Measurements from ENCODE around the gene C4orf33.
"Not testable (repeated sequence)": the region's sequence is repeated elsewhere in the genome, so short reads cannot be mapped to it uniquely, and the experiment has no call there.

C4orf33 gene

DNA sequence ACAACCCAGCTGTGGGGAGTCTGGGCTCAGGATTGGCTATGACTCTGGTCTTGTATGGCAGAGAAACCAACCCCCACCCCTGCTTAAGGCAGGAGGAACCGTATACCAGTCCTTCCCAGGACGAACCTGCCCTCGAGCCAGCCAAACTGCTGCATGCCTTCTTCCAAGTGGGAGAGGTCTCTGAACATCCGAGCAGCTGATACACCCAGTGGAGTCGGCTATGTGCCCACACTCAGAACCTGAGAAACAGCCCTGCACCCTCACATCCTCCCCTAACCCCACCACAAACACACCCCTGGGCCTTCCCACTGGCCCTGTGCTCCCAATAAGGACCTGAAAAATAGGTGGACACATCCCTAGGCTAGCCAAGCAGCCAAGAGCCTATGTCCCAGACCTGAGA is 21.8 kb downstream of the C4orf33 start:
- no peaks in the 10 kb centered on the region for H3K9me3 ChIP-seq (ENCODE audit: control insufficient read depth, low read length)
- no peak overlapping the region for H3K27ac ChIP-seq (ENCODE audit: insufficient read depth, low read depth, low read length, poor library complexity, severe bottlenecking)
- H3K27me3 ChIP-seq (ENCODE audit: control insufficient read depth, insufficient read depth, low read length, poor library complexity, severe bottlenecking) = no peaks in the 10 kb centered on the region
- no peak overlapping the region for H3K4me3 ChIP-seq (ENCODE audit: insufficient read depth, low read depth, low read length)
- H3K36me3 ChIP-seq (ENCODE audit: control insufficient read depth, insufficient read depth, low read length) = no peaks in the 10 kb centered on the region
- WGBS, 2 experiments = 91 to 94% methylated on average over 5 of the region's 5 CpGs
- no peaks in the 10 kb centered on the region for H3K4me1 ChIP-seq (ENCODE audit: control insufficient read depth, insufficient read depth, low read length)

DNA sequence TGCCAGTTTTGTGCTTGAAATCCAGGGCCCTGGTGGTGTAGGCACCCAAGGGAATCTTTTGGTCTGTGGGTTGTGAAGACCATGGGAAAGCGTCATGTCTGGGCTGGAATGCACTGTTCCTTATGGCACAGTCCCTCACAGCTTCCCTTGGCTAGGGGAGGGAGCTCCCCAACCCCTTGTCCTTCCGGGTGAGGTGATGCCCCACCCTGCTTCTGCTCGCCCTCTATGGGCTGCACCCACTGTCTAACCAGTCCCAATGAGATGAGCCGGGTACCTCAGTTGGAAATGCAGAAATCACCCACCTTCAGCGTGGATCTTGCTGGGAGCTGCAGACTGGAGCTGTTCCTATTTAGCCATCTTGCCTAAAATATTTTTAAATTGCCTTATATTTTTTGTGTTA is 30.7 kb downstream of the C4orf33 start:
- H3K27ac ChIP-seq (ENCODE audit: insufficient read depth, low read depth, low read length, poor library complexity, severe bottlenecking); H3K36me3 ChIP-seq (ENCODE audit: control insufficient read depth, insufficient read depth, low read length); H3K4me3 ChIP-seq (ENCODE audit: insufficient read depth, low read depth, low read length); H3K4me1 ChIP-seq (ENCODE audit: control insufficient read depth, insufficient read depth, low read length); H3K27me3 ChIP-seq (ENCODE audit: control insufficient read depth, insufficient read depth, low read length, poor library complexity, severe bottlenecking); H3K9me3 ChIP-seq (ENCODE audit: control insufficient read depth, low read length): not testable (repeated sequence)
- WGBS, 2 experiments = 94 to 98% methylated on average over 5 of the region's 5 CpGs

DNA sequence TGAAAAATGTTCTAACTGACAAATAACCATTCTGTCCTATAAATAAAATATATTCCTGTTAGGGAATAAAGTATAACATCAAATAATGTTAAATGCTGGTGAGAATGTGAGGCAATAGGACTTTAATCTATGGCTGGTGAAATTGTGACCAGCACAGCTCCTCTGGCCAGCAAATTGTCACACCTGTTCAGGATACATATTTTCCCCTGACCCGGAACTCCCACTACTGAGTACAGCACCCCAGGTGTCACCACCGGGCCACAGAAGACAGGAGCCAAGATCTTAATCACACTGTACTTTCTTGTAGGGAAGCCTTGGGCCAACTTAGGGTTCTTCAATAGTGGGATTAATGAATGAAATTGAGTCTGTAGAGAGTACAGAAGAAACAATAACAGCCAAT is 33.2 kb downstream of the C4orf33 start:
- H3K36me3 ChIP-seq (ENCODE audit: control insufficient read depth, insufficient read depth, low read length) = no peaks in the 10 kb centered on the region
- no peak overlapping the region for H3K4me3 ChIP-seq (ENCODE audit: insufficient read depth, low read depth, low read length)
- H3K27ac ChIP-seq (ENCODE audit: insufficient read depth, low read depth, low read length, poor library complexity, severe bottlenecking) = no peak overlapping the region
- no peaks in the 10 kb centered on the region for H3K27me3 ChIP-seq (ENCODE audit: control insufficient read depth, insufficient read depth, low read length, poor library complexity, severe bottlenecking)
- no peaks in the 10 kb centered on the region for H3K4me1 ChIP-seq (ENCODE audit: control insufficient read depth, insufficient read depth, low read length)
- 97 to 100% methylated on average over 2 of the region's 2 CpGs for WGBS, 2 experiments
- no peaks in the 10 kb centered on the region for H3K9me3 ChIP-seq (ENCODE audit: control insufficient read depth, low read length)

DNA sequence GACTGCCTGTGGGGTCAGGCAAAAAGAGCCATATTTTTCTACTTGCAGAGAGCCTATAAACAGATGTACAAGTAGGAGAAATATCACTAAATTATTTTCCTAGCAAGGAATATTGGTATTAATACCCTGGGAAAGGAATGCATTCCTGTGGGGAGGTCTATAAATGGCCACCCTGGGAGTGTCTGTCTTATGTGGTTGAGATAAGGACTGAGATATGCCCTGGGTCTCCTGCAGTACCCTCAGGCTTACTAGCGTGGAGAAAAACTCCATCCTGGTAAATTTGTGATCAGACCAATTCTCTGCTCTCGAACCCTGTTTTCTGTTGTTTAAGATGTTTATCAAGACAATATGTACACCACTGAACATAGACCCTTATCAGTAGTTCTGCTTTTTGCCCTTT is 35.4 kb downstream of the C4orf33 start:
- no peaks in the 10 kb centered on the region for H3K27me3 ChIP-seq (ENCODE audit: control insufficient read depth, insufficient read depth, low read length, poor library complexity, severe bottlenecking)
- no peak overlapping the region for H3K27ac ChIP-seq (ENCODE audit: insufficient read depth, low read depth, low read length, poor library complexity, severe bottlenecking)
- WGBS, 2 experiments = 83 to 97% methylated on average over 1 to 2 of the region's 2 CpGs

DNA sequence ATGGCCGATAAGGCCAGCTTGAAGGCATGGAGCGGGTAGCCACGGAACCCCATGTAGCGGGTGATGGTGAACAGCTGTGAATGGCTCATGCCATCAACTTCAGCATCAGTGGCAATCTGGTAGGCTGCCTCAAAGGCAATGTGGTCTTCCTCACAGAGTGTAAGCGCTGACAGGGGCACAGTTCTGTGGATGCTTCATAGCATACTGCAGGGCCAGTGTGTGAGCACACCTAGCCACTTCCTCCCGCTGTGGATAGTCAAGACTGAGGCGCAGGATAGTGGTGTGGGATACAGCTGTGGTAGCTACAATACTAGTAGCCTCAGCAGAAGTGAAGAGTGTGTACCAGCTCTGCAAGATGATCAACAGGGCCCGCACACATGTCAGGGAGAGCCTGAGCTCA is 40.5 kb downstream of the C4orf33 start:
- H3K27ac ChIP-seq (ENCODE audit: insufficient read depth, low read depth, low read length, poor library complexity, severe bottlenecking) = no peak overlapping the region
- H3K4me1 ChIP-seq (ENCODE audit: control insufficient read depth, insufficient read depth, low read length) = no peaks in the 10 kb centered on the region
- H3K9me3 ChIP-seq (ENCODE audit: control insufficient read depth, low read length) = no peaks in the 10 kb centered on the region
- H3K4me3 ChIP-seq (ENCODE audit: insufficient read depth, low read depth, low read length) = no peak overlapping the region
- H3K27me3 ChIP-seq (ENCODE audit: control insufficient read depth, insufficient read depth, low read length, poor library complexity, severe bottlenecking) = no peaks in the 10 kb centered on the region
- no peaks in the 10 kb centered on the region for H3K36me3 ChIP-seq (ENCODE audit: control insufficient read depth, insufficient read depth, low read length)
- WGBS, 2 experiments = 94 to 95% methylated on average over 8 of the region's 8 CpGs

More for the DNA sequence above, 35.4 kb downstream of the C4orf33 start:
- H3K4me1 ChIP-seq (ENCODE audit: control insufficient read depth, insufficient read depth, low read length) = no peaks in the 10 kb centered on the region
- H3K9me3 ChIP-seq (ENCODE audit: control insufficient read depth, low read length) = no peaks in the 10 kb centered on the region
- H3K36me3 ChIP-seq (ENCODE audit: control insufficient read depth, insufficient read depth, low read length) = no peaks in the 10 kb centered on the region
- H3K4me3 ChIP-seq (ENCODE audit: insufficient read depth, low read depth, low read length) = no peak overlapping the region

DNA sequence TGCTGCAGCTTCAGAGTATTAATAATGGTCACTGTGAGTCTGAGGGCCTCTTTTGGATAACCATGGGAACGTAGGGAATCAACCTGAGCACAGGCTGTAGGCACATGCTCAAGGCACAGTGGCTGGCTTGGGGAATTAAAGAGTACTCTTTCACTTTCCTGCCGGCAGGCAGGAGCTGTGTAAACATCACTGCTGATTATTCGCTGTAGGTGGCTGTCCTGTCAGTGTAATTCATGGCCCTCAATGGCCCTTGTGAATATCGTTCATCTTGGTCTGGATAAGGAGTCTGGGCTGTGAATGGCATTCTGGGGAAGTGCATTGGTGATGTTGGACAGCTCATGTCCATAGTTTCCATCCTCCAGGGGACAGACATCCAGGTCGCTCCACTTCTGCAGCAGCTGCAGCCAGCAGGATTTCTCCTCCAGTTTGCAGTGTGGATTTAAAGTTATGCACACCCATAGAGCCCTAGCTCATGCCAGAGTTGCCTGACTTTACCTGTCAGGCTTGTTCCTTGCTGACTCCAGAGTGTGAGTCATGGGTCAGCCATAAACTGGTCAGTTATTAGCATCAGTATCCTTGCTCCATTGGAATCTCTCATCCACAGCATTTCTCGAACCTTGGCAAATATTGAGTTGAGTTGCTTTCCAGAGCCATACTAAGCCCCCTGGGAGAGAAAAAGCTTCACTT is 43.0 kb downstream of the C4orf33 start:
- H3K9me3 ChIP-seq (ENCODE audit: control insufficient read depth, low read length) = no peaks in the 10 kb centered on the region
- 79 to 84% methylated on average over 6 of the region's 6 CpGs for WGBS, 2 experiments
- no peaks in the 10 kb centered on the region for H3K4me1 ChIP-seq (ENCODE audit: control insufficient read depth, insufficient read depth, low read length)
- no peaks in the 10 kb centered on the region for H3K27me3 ChIP-seq (ENCODE audit: control insufficient read depth, insufficient read depth, low read length, poor library complexity, severe bottlenecking)
- H3K36me3 ChIP-seq (ENCODE audit: control insufficient read depth, insufficient read depth, low read length) = no peaks in the 10 kb centered on the region
- H3K27ac ChIP-seq (ENCODE audit: insufficient read depth, low read depth, low read length, poor library complexity, severe bottlenecking) = no peak overlapping the region
- no peak overlapping the region for H3K4me3 ChIP-seq (ENCODE audit: insufficient read depth, low read depth, low read length)

DNA sequence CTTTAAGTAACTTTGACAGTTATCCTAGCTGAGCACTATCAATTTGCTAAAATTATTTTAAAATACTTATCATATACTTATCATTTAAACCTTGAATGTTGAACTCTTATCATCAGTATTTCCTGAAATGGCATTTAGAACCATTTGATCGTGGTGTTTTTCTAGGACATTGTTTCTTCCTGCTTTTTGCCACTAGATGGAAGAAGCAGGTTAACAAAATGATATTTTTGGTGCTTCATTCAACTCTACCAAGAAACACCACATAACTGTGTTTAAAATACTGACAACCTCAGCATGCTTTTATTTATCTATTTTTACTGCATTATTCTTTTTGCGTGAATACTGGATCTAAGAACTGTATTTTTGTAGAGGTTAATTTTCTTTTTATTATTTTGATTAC is 44.6 kb downstream of the C4orf33 start:
- no peaks in the 10 kb centered on the region for H3K36me3 ChIP-seq (ENCODE audit: control insufficient read depth, insufficient read depth, low read length)
- no peaks in the 10 kb centered on the region for H3K4me1 ChIP-seq (ENCODE audit: control insufficient read depth, insufficient read depth, low read length)
- 79 to 80% methylated on average over 1 of the region's 2 CpGs for WGBS, 2 experiments
- no peaks in the 10 kb centered on the region for H3K9me3 ChIP-seq (ENCODE audit: control insufficient read depth, low read length)
- no peak overlapping the region for H3K27ac ChIP-seq (ENCODE audit: insufficient read depth, low read depth, low read length, poor library complexity, severe bottlenecking)
- H3K27me3 ChIP-seq (ENCODE audit: control insufficient read depth, insufficient read depth, low read length, poor library complexity, severe bottlenecking) = no peaks in the 10 kb centered on the region
- H3K4me3 ChIP-seq (ENCODE audit: insufficient read depth, low read depth, low read length) = no peak overlapping the region

DNA sequence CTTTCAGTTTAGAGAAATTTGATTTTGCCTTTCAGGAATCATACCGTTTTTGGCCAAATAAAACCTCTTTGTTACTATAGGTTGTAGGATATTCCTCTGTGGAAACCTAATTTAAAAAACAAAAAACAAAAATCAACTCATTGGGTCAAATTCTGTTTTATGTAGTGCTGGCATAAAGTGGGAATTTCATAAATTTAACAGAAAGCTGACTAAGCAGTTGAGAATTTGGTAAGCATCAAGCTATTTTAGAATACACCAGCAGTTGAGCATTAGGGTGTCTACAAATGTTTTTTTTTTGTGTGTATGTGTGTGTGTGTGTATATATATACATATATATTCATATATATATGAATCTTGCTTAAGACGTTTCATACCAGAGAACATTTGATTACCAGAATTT is 47.4 kb downstream of the C4orf33 start:
- no peaks in the 10 kb centered on the region for H3K36me3 ChIP-seq (ENCODE audit: control insufficient read depth, insufficient read depth, low read length)
- no peaks in the 10 kb centered on the region for H3K4me1 ChIP-seq (ENCODE audit: control insufficient read depth, insufficient read depth, low read length)
- H3K9me3 ChIP-seq (ENCODE audit: control insufficient read depth, low read length) = no peaks in the 10 kb centered on the region
- no peak overlapping the region for H3K27ac ChIP-seq (ENCODE audit: insufficient read depth, low read depth, low read length, poor library complexity, severe bottlenecking)
- H3K27me3 ChIP-seq (ENCODE audit: control insufficient read depth, insufficient read depth, low read length, poor library complexity, severe bottlenecking) = no peaks in the 10 kb centered on the region
- no peak overlapping the region for H3K4me3 ChIP-seq (ENCODE audit: insufficient read depth, low read depth, low read length)
- 83 to 93% methylated on average over 1 to 2 of the region's 2 CpGs for WGBS, 2 experiments

DNA sequence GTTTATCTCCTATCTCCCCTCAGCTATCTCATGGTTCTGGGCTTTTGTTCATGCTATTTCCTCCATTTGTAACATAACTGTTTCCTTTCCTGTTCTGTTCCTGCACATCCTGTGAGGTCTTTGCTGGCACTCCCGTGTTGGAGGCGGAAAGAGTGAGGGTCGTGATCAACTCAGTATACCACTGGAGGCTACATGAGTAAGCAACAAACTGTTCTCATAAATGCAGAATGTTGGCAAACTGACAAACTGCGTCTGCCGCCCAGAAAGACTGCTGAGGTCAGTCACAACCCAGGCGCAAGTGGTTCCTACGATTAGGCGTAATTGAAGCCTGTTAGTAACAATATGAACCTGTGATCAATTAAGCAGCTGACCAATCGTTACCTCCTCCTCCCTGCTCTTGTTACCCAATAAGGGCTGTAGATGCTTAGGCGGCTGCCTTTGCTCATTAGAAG is 48.8 kb downstream of the C4orf33 start:
- no peaks in the 10 kb centered on the region for H3K36me3 ChIP-seq (ENCODE audit: control insufficient read depth, insufficient read depth, low read length)
- H3K4me1 ChIP-seq (ENCODE audit: control insufficient read depth, insufficient read depth, low read length) = no peaks in the 10 kb centered on the region
- no peaks in the 10 kb centered on the region for H3K27me3 ChIP-seq (ENCODE audit: control insufficient read depth, insufficient read depth, low read length, poor library complexity, severe bottlenecking)
- no peak overlapping the region for H3K27ac ChIP-seq (ENCODE audit: insufficient read depth, low read depth, low read length, poor library complexity, severe bottlenecking)
- H3K4me3 ChIP-seq (ENCODE audit: insufficient read depth, low read depth, low read length) = no peak overlapping the region
- 92 to 94% methylated on average over 10 of the region's 10 CpGs for WGBS, 2 experiments
- no peaks in the 10 kb centered on the region for H3K9me3 ChIP-seq (ENCODE audit: control insufficient read depth, low read length)

DNA sequence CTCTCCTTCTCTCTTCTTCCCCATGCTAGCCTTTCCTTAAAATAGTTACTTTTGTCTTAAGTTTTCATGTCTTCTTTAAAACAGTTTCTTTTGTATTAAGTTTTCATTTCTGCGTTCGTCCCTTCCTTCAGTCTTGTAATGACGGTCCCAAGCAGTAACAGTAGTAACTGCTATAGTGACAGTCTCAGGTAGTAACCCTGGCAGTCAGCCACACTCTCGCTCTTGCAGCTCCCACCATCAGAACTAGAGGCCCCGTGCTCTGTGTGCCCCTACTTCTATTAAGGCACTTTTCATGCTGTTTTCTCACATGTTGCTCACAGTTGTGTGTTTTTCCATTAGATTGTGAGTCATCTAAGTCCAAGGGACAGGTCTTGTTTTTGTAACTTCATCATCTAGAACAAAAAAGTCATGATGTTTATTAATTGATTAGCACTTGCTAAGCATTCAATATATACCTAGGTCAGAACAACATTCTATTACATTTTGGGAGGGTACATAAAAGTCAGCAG is 49.3 kb downstream of the C4orf33 start:
- Histone ChIP-seq H3K36me3 (ENCODE audit: control insufficient read depth, insufficient read depth, low read length) (no peaks in the 10 kb centered on the region), H3K4me1 (ENCODE audit: control insufficient read depth, insufficient read depth, low read length) (no peaks in the 10 kb centered on the region), H3K9me3 (ENCODE audit: control insufficient read depth, low read length) (no peaks in the 10 kb centered on the region), H3K27me3 (ENCODE audit: control insufficient read depth, insufficient read depth, low read length, poor library complexity, severe bottlenecking) (no peaks in the 10 kb centered on the region), H3K4me3 (ENCODE audit: insufficient read depth, low read depth, low read length) (no peak overlapping the region), H3K27ac (ENCODE audit: insufficient read depth, low read depth, low read length, poor library complexity, severe bottlenecking) (no peak overlapping the region)
- WGBS, 2 experiments = 90 to 92% methylated on average over 5 of the region's 5 CpGs
